AG09309 (cell line): Measurements from ENCODE around the gene MUC5AC.

ENCODE experiments used
- DNase-seq: peaks from one replicate; pipeline ENCODE4 v3.0.0-alpha.2; 2010; ENCODE audit warnings: low read depth
- H3K4me3 ChIP-seq: 2 replicates; pipeline ENCODE4 v1.5.1; 2011; ENCODE audit warnings: mild to moderate bottlenecking, low read depth, low read length, moderate library complexity; ENCODE audit not compliant: control insufficient read depth
- CTCF ChIP-seq: IDR thresholded peaks from 2 replicates; pipeline ENCODE4 v1.5.1; 2011; ENCODE audit warnings: mild to moderate bottlenecking, low read depth, low read length, inconsistent platforms; ENCODE audit not compliant: insufficient read depth, control insufficient read depth; ENCODE audit errors: missing control alignments

The MUC5AC gene

GRCh38 chr11:1198561-1199240, 40.9 kb downstream of the MUC5AC start:
- TF ChIP-seq CTCF, result no peak
- DNase-seq, result no peak
- no peak overlapping the region for H3K4me3 ChIP-seq

- no peak overlapping the region for H3K4me3 ChIP-seq
- DNase-seq, result no peak
- no peak for TF ChIP-seq CTCF
Observed at GRCh38 chr11:1199241-1199750, 41.5 kb downstream of the MUC5AC start.

- DNase-seq, result no peak
- no peak overlapping the region for H3K4me3 ChIP-seq
- TF ChIP-seq CTCF, result no peak
Observed at GRCh38 chr11:1199751-1200610, 42.2 kb downstream of the MUC5AC start.

GRCh38 chr11:1200611-1201191, 42.9 kb downstream of the MUC5AC start:
- DNase-seq, result no peak
- TF ChIP-seq CTCF, result no peak
- no peak overlapping the region for H3K4me3 ChIP-seq

GRCh38 chr11:1201395-1202153, 43.8 kb downstream of the MUC5AC start:
- DNase-seq, result no peak
- TF ChIP-seq CTCF, result no peak
- no peak overlapping the region for H3K4me3 ChIP-seq
